Stimulated activated CD8-positive, alpha-beta memory T cell treated with anti-CD3 and anti-CD28 coated beads, Interleukin-12 subunit alpha, Interleukin-12 subunit beta, amount 100 ng/mL, for 24 hours (primary cell): ENCODE results near the gene AOPEP.

Source experiments
- DNase-seq: peaks from one replicate; pipeline ENCODE4 v3.0.0-alpha.2; 2020; ENCODE audit errors: extremely low read depth

Gene AOPEP

DNA sequence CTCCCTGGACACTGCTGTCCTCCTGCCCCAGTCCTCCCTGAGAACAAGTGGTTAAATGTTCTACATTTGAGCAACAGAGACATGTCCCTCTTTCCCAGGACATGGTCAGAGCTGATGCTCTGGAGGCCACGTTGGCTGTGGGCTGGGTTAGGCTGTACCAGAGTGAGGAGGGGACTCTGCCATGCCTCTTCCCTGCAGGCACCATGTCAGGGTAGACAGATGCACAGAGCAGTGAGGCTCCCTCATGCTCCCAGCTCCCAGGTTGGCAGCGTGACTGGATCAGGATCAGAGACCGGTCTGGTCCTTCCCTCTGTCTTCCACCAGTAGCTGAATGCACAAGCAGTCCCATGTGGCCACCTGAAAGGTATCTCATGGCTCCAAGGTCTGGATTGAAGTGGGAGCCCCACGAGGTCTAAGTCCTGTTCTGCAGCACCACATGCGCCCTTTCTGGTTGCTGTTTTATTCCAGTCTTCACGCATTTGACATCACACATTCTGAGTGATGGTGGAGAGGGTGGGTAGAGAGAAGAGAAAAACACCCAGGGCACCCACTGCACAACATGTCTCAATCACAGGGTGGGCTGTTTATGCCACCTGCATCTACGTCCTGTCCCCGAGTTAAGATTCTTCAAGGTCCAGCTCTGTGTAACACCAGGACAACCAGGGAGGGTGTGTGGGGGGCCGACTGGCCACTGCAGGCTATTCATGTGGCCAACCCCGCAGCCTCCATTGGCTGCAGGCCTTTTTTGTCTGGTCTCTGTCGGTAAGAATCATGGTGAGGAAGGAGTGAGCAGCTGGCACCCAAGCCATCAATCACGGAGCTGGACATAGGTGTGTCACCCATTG, 386.2 kb downstream of the AOPEP start:
- DNase-seq = no peak

DNA sequence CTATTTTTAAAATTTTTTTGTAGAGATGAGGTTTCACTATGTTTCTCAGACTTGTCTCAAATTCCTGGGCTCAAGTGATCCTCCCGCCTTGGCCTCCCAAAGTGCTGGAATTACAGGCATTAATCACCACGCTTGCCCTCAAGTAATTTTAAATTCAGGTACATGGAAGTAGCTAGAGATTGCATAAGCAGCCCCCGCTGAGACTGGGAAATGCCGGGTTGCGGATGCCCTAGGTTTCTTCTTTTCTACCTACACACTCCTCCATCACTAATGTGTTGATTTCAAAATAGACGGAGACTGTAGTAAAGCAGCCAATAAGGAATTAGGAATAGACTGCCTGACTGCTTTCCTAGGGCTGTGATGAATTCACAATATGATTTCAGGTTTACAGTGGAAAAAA, 388.6 kb downstream of the AOPEP start:
- DNase-seq = no peak

GRCh38 chr9:95116002-95116807, 389.7 kb downstream of the AOPEP start:
- DNase-seq = no peak

GRCh38 chr9:95116808-95117204, 390.3 kb downstream of the AOPEP start:
- DNase-seq = no peak

GRCh38 chr9:95118596-95118995, 392.1 kb downstream of the AOPEP start:
- DNase-seq = no peak

DNA sequence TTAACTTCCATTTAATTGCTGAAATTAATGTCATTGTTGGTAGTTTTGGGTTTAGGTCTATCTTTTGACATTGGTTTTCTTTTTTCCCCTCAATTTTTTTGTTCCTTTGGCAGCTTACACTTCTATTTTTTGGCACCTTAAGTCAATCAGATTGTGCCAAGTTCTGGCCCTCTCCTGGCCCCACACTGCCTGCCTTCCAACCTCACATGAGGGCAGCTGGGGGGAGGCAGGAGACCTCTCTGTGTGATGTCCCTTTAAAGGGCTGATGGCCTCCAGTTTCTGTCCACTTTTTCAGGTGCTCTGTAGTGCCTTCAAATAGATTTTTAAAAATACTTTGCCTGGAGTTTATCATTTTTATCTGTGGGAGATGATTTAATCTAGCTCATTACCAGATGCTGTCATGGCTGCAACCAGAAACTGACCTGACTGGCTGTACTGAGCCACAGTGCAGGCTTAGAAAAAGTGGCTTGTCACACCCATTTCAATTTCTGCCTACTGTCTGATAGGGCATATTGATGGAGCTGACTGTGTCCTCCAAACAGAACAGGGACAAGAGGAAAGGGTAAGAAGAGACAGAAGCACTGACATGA, 394.4 kb downstream of the AOPEP start:
- DNase-seq = no peak

- DNase-seq = no peak
These were observed 398.3 kb downstream of the AOPEP start for GRCh38 chr9:95124582-95125367.

DNA sequence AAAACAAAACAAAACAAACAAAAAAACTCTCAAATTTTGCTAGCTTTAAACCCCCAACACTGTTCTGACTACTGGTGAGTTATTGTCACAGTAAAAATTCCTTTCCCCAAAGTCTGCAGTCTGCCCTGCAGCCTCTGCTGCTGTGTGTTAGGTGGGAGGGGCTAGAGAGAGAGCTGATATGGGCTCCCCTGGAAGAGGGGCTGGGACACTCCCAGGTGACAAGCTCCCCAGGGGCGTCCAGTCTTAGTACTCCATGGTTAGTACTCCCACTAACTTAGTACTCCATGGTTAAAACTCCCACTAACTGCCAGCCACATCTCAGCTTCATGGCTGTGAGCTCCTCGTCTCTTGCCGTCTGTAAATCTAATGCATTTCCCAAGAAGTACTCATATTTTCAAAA, 399.2 kb downstream of the AOPEP start:
- DNase-seq = no peak

- no peak for DNase-seq
These were observed 400.2 kb downstream of the AOPEP start for GRCh38 chr9:95126739-95127138.

- peak; percentile 27 for DNase-seq
These were observed 401.0 kb downstream of the AOPEP start for GRCh38 chr9:95127249-95128176.

DNA sequence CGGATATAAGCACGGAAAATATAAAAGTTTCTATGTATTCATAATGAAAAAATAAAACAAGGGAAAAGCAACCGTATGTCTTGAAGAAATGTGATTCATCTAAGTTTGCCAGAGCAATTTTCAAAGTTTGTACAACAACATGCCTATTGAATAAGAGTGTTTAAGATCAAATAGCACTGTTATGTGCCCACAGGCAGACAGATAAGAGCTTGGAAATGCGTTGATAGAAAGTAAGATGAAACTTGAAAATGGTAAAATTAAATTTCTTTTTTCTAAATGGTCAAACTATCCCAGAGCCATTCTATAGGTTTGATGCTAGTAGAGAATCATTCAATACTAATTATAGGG, 401.7 kb downstream of the AOPEP start:
- no peak for DNase-seq

GRCh38 chr9:95129476-95130291, 403.2 kb downstream of the AOPEP start:
- DNase-seq = no peak

DNA sequence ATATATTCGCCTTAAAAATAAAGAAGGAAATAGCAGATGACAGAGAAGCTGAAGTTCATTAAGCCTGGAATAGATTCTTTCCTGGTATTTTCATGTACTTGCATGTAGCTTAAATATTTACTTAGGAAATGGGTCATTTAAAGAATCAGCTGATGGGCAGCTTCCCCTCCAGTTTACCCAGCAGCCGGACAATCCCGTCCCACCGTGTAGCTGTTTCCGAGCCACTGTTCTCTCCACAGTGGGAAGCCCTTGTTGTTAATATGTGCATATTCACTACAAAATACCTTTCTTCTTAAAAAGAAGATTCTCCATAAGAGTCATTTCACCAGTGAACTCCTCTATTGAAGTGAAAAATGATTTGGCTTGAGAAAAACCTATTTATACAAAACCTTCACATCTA, 404.0 kb downstream of the AOPEP start:
- DNase-seq = no peak

- no peak for DNase-seq
These were observed 404.8 kb downstream of the AOPEP start for GRCh38 chr9:95131023-95131943.

DNA sequence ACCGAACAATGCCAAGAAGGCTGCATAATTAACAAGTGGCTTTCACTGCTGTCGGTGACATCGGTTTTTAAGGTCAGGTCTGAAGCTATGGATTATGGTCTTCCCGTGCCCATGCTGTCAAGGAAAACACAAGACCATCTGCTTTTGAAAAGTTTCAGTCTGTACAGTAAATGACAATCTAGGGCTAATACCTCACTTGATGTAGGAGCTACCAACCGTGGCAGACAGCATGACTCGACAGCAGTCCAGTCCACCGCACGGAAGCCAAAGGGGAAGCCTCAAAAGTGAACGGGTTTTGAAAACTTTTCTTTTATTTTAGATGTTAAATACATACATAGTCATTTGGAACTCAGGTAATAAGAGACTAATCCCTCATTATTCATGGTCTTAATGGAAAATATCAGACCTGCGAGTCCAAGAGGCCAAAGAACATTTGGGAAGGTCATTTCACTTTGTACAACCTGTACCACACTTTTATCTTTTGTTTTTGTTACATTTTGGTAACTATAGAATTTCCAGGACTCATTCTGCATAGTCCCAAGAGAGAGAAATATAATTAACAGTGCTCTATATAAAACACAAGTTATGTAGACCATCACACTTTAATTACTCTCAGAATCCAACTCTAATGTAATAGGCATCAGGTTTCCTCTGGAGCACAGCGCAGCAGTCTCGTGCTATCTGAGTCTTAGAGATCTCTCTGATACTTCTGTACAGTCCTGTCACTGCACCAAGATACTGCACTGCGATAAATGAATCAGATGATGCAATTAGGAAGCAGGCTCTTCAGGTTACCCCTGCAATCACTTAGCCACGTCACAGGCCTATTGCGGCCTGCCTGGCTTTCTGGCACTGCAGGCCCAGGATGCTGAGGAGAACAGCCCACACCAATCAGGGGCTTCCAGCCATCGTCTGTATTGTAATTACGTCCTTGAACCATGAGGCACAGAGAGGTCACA, 406.1 kb downstream of the AOPEP start:
- no peak for DNase-seq

- no peak for DNase-seq
These were observed 406.8 kb downstream of the AOPEP start for GRCh38 chr9:95133325-95133705.

GRCh38 chr9:95134457-95134881, 408.0 kb downstream of the AOPEP start:
- DNase-seq = no peak

DNA sequence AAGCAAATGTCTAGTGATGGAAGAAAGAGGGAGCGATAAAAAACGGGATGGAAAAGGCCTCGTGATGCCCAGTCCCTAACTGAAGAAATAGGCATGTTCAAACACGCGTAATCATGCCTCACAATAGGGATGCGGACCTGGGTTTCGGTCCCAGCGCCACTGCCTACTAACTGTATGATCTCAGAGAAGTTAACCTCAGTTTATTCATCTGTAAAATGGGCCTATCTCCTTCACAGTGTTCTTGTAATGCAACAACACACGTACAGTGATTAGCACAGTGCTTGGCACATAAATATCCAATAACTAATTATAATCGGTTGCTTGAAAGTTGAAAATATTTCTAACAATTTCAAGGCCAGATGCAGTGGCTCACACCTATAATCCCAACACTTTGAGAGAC, 409.3 kb downstream of the AOPEP start:
- no peak for DNase-seq
